SK-MEL-5 (cell line): Measurements from ENCODE around the gene UBL7. TPM values are rescaled to one million over a fixed set of nuclear protein-coding genes. Genes with fewer than 3 reads are reported as not detected.
"Not testable (repeated sequence)": the region's sequence is repeated elsewhere in the genome, so short reads cannot be mapped to it uniquely, and the experiment has no call there.

Experiments
- DNase-seq: peaks from one replicate; pipeline ENCODE4 v3.0.0-alpha.2; 2016; ENCODE audit warnings: low read depth, low spot score
- in situ Hi-C: cut with HindIII; loops from 2 replicates; pipeline ENCODE4 v1.10.0; 2016; ENCODE audit warnings: low sequenced_read_pairs, high pct_unique_total_duplicates, low pct_unique_long_range_greater_than_20kb
- total RNA-seq: library from RNA; depleted of rRNA; stranded (reverse); fragments of >200 nt; shearing (Covaris generic); gene quantifications from 2 replicates; pipeline ENCODE4 v1.2.3, GENCODE V29; 2014

Gene UBL7
- total RNA-seq, 1 experiment from 2014 or later = 87.2 TPM

- no peak for DNase-seq
- in situ Hi-C loops = no loop called here
These were observed 7.5 kb upstream of the UBL7 start for GRCh38 chr15:74468341-74469032.

GRCh38 chr15:74466570-74466969, 5.6 kb upstream of the UBL7 start:
- in situ Hi-C loops = no loop called here
- DNase-seq = no peak

GRCh38 chr15:74464897-74465296, 3.9 kb upstream of the UBL7 start:
- DNase-seq = no peak
- in situ Hi-C loops = no loop called here

- DNase-seq = no peak
- in situ Hi-C loops = no loop called here
These were observed 3.3 kb upstream of the UBL7 start for GRCh38 chr15:74464216-74464615.

- in situ Hi-C loops = no loop called here
- no peak for DNase-seq
These were observed 2.7 kb upstream of the UBL7 start for GRCh38 chr15:74463634-74464033.

GRCh38 chr15:74461847-74462511, 1.0 kb upstream of the UBL7 start:
- peak; percentile 7 for DNase-seq
- in situ Hi-C loops = no loop called here

GRCh38 chr15:74460298-74460697, 662 bp downstream of the UBL7 start:
- in situ Hi-C loops = no loop called here
- no peak for DNase-seq

- in situ Hi-C loops, DNase-seq: not testable (repeated sequence)
These were observed 1.2 kb downstream of the UBL7 start for GRCh38 chr15:74459798-74460197.

- DNase-seq = peak; percentile 42
These were observed 2.5 kb downstream of the UBL7 start for GRCh38 chr15:74458473-74458872.

GRCh38 chr15:74457036-74457435, 3.9 kb downstream of the UBL7 start:
- in situ Hi-C loops, DNase-seq: not testable (repeated sequence)

More at GRCh38 chr15:74458473-74458872, 2.5 kb downstream of the UBL7 start:
- in situ Hi-C loops = no loop called here

GRCh38 chr15:74454764-74455500, 6.0 kb downstream of the UBL7 start:
- in situ Hi-C loops = no loop called here
- DNase-seq = no peak

- no peak for DNase-seq
- in situ Hi-C loops = no loop called here
These were observed 6.8 kb downstream of the UBL7 start for GRCh38 chr15:74453925-74454763.

GRCh38 chr15:74451861-74452835, 8.8 kb downstream of the UBL7 start:
- in situ Hi-C loops = no loop called here
- DNase-seq = no peak

GRCh38 chr15:74451322-74451721, 9.6 kb downstream of the UBL7 start:
- in situ Hi-C loops = no loop called here
- no peak for DNase-seq

- no peak for DNase-seq
- in situ Hi-C loops = no loop called here
These were observed 11.2 kb downstream of the UBL7 start for GRCh38 chr15:74449643-74450205.

- in situ Hi-C loops = no loop called here
- DNase-seq = no peak
These were observed 11.9 kb downstream of the UBL7 start for GRCh38 chr15:74449095-74449494.
